HG02763 (cell line): ENCODE measurements around the gene IL31.

Experiments
- ATAC-seq: cut with Tn5 transposase; IDR thresholded peaks from one replicate; pipeline ENCODE4 v1.9.1; 2021; ENCODE audit warnings: mild to moderate bottlenecking, moderate library complexity; ENCODE audit not compliant: unreplicated experiment

The IL31 gene

GRCh38 chr12:122133192-122133950 lies 40.6 kb downstream of the IL31 start:
- no peak for ATAC-seq

GRCh38 chr12:122130150-122130549 lies 43.9 kb downstream of the IL31 start:
- no peak for ATAC-seq

DNA sequence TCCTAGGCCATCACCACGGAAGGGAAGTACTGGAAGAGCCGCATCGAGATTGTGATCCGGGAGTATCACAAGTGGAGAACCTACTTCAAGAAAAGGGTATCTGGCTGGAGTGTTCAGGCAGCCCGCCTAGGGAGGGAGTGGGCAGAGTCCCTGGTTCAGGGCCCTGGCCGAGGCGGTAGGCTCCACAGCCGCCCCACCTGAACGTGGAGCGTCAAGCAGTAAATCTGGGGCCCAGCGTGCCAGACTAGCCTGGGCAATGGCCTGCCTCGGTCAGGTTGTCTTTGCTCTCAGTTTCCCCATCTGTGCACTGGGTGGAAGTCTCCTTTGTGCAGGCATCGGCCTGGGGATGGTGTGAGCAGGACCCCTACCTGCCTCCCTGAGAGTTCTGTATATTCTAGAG lies 44.9 kb downstream of the IL31 start:
- ATAC-seq, result no peak

GRCh38 chr12:122128481-122128880 lies 45.5 kb downstream of the IL31 start:
- no peak for ATAC-seq

DNA sequence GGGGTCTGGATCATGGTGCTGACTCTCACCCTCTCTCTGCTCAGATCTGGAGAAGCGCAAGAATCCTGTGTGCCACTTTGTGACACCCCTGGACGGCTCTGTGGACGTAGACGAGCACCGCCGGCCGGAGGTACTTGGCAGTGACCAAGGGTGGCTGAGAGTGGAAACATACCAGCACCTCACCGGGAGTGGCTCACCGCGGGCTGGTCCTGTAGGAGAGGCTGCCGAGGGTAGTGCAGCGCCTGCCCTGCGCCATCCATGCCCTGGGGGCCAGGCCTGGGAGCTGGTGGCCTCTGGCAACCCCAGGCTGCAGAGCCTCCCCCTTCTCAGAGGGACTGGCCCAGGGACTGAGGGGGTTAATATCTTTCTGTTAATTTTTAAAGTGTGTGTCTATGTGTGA lies 46.2 kb downstream of the IL31 start:
- no peak for ATAC-seq

DNA sequence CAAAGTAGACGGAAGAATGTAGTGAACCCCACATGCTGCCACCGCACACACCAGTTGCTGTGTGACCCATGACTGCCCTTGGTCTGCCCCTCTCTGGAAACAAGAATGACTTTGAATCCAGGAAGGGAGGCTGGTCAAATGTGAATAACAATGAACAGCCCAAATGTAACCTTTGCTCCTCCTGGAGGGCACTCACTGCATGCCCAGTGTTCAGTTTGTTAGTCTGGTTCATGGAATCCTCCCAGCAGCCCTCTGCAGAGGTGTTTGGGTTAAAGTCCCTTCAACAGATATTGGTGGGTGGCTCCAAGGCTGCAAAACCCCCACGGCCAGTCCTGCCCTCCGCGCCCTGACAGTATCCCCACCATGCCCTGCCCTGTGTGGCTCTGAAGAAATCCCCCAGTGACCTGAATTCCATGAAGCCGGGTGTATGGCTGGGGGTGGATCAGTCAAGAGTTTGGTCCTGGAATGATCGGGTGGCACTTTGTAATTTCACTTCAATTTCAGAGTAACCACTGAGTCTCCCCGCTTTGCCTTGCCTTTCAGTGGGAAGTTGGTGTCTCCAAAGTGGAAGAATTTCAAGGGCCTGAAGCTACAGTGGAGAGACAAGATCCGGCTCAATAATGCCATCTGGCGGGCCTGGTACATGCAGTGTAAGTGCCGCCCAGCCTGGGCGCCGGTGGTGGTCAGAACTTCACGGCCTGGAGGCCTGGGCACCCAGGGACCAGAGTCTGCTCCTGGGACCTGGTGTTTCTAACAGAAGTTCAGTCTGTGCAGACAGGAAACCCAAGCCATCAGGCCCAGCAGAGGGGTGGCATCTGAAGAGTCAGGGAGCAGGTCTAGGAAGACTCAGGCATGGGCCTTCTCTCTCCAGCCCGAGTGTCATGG lies 47.1 kb downstream of the IL31 start:
- ATAC-seq, result no peak

DNA sequence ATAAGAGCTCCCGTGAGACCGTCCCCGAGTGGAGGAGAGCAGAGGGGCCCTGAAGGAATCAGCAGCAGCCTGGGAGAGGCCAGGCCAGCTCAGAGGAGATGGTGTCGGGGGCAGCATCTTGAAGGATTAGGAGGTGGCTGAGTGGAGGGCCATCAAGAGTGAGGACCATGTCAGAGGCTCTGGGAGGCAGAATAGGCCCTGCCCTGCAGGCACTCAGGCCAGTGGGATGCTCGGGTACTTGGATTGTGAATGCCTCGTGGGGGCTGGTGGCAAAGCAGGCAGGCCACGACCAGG lies 47.7 kb downstream of the IL31 start:
- ATAC-seq, result no peak

DNA sequence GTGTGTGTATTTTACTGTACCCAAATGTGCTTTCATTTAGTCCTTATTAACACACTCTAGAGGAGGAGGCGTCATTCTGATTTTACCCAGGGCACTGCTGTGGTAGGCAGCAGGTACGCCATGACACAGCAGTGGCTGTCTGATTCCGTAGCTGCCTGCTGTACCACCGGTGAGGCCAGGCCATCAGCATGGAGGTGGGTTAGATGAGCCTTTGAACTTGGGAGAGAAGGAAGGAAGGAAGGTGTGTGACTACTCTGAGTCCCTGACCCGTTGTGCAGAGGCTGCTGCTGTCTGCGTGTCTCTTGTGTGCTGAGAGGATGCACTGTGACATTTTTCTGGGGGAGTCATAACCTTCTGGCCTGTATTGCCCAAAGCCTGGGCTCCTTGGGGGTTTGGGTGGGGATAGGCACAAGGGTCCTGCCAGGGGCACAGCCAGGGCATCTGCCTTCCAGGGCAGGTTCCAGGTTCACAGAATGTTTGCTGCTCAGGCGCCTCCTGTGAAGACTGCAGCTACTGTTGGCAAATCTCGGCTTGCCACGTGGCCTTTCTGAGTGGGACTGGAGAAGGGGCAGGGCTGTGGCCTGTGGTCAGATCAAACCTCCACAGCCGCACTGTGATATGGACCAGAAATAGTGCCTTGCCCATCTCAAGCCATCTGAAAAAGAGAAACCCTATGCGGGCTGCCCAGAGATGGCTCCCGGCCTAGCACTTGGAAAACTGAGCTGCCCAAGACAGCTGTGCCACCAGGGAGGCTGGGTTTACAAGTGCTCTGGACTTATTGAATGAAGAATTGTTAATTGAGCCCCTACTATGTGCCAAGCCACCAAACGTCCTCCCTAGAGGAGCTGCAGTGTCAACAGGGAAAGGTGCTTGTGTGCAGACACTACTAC lies 48.3 kb downstream of the IL31 start:
- no peak for ATAC-seq

GRCh38 chr12:122124370-122124769 lies 49.7 kb downstream of the IL31 start:
- ATAC-seq, result no peak

DNA sequence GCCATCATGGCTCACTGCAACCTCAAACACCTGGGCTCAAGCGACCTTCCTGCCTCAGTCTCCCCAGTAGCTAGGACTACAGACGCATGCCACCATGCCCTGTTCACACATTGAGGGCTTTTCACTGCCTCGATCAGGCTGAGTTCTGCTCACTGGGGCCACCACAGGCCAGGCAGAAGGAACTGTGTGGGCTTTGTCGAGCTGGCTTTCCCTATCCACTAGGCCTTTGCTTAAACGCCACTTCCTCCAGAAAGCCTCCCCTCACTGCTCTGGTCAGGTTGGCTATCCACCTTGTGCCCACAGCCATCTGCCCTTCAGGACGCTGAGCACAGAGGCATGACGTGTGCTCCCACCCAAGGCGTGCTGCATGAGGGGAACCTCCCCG lies 50.3 kb downstream of the IL31 start:
- no peak for ATAC-seq

DNA sequence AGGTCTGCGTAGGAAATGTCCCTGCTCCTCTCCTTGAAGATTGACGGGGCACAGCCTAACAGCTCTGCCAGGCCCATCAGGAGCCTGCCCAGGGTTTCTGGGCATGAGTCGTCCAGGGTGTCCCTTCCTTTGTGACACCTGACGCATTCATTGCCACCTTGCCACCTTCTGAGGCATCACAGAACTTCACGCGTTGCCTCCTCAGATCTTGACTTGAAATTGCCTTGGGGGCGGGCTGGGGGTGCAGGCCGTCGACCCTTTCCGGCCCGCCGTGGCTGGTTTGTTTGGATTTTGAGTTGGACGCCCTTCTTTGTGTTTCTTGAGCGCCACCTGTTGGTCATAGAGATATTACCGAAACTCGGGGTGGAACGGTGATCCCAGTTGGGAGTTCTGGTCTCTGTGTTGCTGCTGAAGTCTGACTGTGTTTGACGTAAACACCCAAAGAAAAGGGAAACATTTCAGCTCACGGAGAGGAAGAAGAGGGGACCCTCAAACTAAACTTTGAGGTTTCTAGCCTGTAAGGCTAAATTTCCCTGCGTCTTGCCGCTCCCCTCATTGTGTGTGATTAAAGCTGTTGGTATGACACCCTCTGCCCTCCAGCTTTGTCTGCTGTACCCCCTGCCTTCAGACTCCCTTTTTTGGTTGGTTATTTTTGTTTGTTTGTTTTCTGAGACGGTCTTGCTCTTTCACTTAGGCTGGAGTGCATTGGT lies 50.8 kb downstream of the IL31 start:
- ATAC-seq, result no peak
